ENCODE measurements around the gene HLA-DMB. TPM values are rescaled to one million over a fixed set of nuclear protein-coding genes. Genes with fewer than 3 reads are reported as not detected.

Gene HLA-DMB
- total and polyA plus RNA-seq, 2 donors (not counting 3 experiments of a cell fraction or from before 2014, with no cell fraction given): 0.75 TPM; not detected in 1

- Histone ChIP-seq H3K79me2 (ENCODE audit: control insufficient read depth, insufficient read depth, low read length) (no peaks in the 10 kb centered on the region), H3K27ac (ENCODE audit: insufficient read depth, low read depth, low read length) (no peak overlapping the region), H3K36me3 (ENCODE audit: control insufficient read depth in 2 of 2, extremely low read depth in 1 of 2, insufficient read depth in 2 of 2, low read length in 2 of 2) (no peaks in the 10 kb centered on the region), H4K20me1 (replicated peaks; ENCODE audit: control insufficient read depth, extremely low read depth, insufficient read depth, low read length) (no peaks in the 10 kb centered on the region), H2AFZ (ENCODE audit: low read depth, low read length) (no peak overlapping the region), H3K4me2 (ENCODE audit: insufficient read depth, low read length) (no peak overlapping the region), H3K9ac (replicated peaks; ENCODE audit: extremely low read depth, insufficient read depth, low read length) (no peak overlapping the region), H3K9me3 (replicated peaks; ENCODE audit: control insufficient read depth, insufficient read depth, low read length) (no peaks in the 10 kb centered on the region), H3K4me1 (ENCODE audit: control insufficient read depth, extremely low read depth, insufficient read depth, low read length) (no peaks in the 10 kb centered on the region), H3K27me3 (ENCODE audit: control insufficient read depth in 2 of 2, insufficient read depth in 2 of 2, low read length in 2 of 2) (peaks cover 34 to 61% of the 10 kb centered on the region in 2 experiments), H3K9me1 (replicated peaks; ENCODE audit: control insufficient read depth, extremely low read depth, insufficient read depth, low read length) (no peaks in the 10 kb centered on the region), H3K4me3 (replicated peaks in 1 of 3; ENCODE audit: insufficient read depth in 1 of 3, low read depth in 1 of 3, low read length in 3 of 3) (no peak overlapping the region)
- TF ChIP-seq POLR2AphosphoS5 (IDR thresholded peaks at IDR 0.05; ENCODE audit: insufficient read depth, low read depth, low read length) (no peak), JUN (IDR thresholded peaks at IDR 0.05; ENCODE audit: borderline replicate concordance, insufficient read depth, insufficient read length, low read depth) (no peak), CTCF (IDR thresholded peaks at IDR 0.05; ENCODE audit: extremely low read depth in 1 of 2, insufficient read depth in 1 of 2, low read depth in 1 of 2, low read length in 2 of 2) (no peak), EZH2 (IDR thresholded peaks at IDR 0.05; ENCODE audit: borderline replicate concordance, low read depth, low read length, severe bottlenecking) (no peak), FOS (IDR thresholded peaks at IDR 0.05; ENCODE audit: borderline replicate concordance, insufficient read depth, low read length) (no peak), MAX (IDR thresholded peaks at IDR 0.05; ENCODE audit: insufficient read depth, insufficient read length) (no peak), POLR2A (IDR thresholded peaks at IDR 0.05; ENCODE audit: low read depth, low read length) (no peak), MYC (IDR thresholded peaks at IDR 0.05; ENCODE audit: low read depth, low read length) (no peak), GATA2 (IDR thresholded peaks at IDR 0.05; ENCODE audit: insufficient read depth, insufficient read length, low read depth, low read length) (no peak)
- FAIRE-seq: no peak
- ChIA-PET CTCF (interaction anchor here (0.6 to 8.5 kb wide), 18 partner anchors 11 to 99 kb away, joined by 3 to 580 read pairs (median 8); partner anchors contain the start of genes BRD2, HLA-DOA and TAP2), POLR2A (interaction anchor here (0.9 kb wide), 1 partner anchor 94 kb away, joined by 3 read pairs; no protein-coding TSS in a partner anchor)
- intact Hi-C loops (cut with micrococcal nuclease) (loop anchor here (2.0 to 5.0 kb wide), 2 partner anchors 43 to 45 kb away; no protein-coding TSS in a partner anchor), dilution Hi-C loops (cut with MboI; ENCODE audit: extremely low pct_ligation_motif_present, low sequenced_read_pairs) (no loop called here)
- DNase-seq (ENCODE audit: low read depth, low spot score): no peak
- BruUV-seq (replicated peaks): no TSS peak
These were observed 8.5 kb downstream of the HLA-DMB start for GRCh38 chr6:32932132-32932868.
